H1 (cell line): ENCODE results near the gene RABL6. TPM values are rescaled to one million over a fixed set of nuclear protein-coding genes. Genes with fewer than 3 reads are reported as not detected.

Source experiments
- CTCF ChIA-PET: fragments of 300-600 bp; sonication (Branson Sonifier 250); formaldehyde crosslinking; loops from one replicate; lab custom pipeline; 2021; ENCODE audit not compliant: partially characterized antibody; lab: Charles Lee
- POLR2A ChIA-PET: fragments of 300-600 bp; sonication (Branson Sonifier 250); formaldehyde crosslinking; loops from one replicate; lab custom pipeline; 2021; ENCODE audit warnings: inconsistent platforms; ENCODE audit not compliant: partially characterized antibody; lab: Charles Lee
- DNase-seq, 2 experiments: peaks; one replicate each; pipeline versions ENCODE4 v3.0.0 to v3.0.0-alpha.2; 2010 to 2022; ENCODE audit warnings: low spot score in 2 of 2, low read depth in 1 of 2, mixed read lengths in 1 of 2
- FAIRE-seq: peaks from 2 replicates; lab custom pipeline; 2011; peaks lifted over from hg19 to GRCh38; lab: Jason Lieb, UNC
- H2AFZ ChIP-seq: 2 replicates; pipeline ENCODE4 v1.8.1; 2012; ENCODE audit warnings: low read length, inconsistent platforms
- H2AK5ac ChIP-seq: 2 replicates; pipeline ENCODE4 v1.6.1; 2013; ENCODE audit warnings: low read depth, low read length
- H2BK120ac ChIP-seq: replicated peaks from 2 replicates; pipeline ENCODE3; 2013; ENCODE audit warnings: low read depth, low read length, inconsistent platforms
- H2BK12ac ChIP-seq: 2 replicates; pipeline ENCODE4 v1.6.1; 2013; ENCODE audit warnings: low read depth, low read length
- H2BK15ac ChIP-seq: 2 replicates; pipeline ENCODE4 v1.6.1; 2013; ENCODE audit warnings: low read length
- H2BK20ac ChIP-seq: 2 replicates; pipeline ENCODE4 v1.6.1; 2013; ENCODE audit warnings: low read length
- H2BK5ac ChIP-seq: 2 replicates; pipeline ENCODE4 v1.6.1; 2013; ENCODE audit warnings: low read depth, low read length
- H3K14ac ChIP-seq: 2 replicates; pipeline ENCODE4 v1.6.1; 2013; ENCODE audit warnings: inconsistent platforms; ENCODE audit not compliant: insufficient read length
- H3K18ac ChIP-seq: 2 replicates; pipeline ENCODE4 v1.6.1; 2013; ENCODE audit warnings: low read length; ENCODE audit errors: extremely low read depth
- H3K23ac ChIP-seq: 2 replicates; pipeline ENCODE4 v1.6.1; 2013; ENCODE audit warnings: inconsistent platforms; ENCODE audit not compliant: insufficient read length
- H3K23me2 ChIP-seq: 2 replicates; pipeline ENCODE4 v1.6.1; 2013; ENCODE audit warnings: low read depth, low read length
- H3K27ac ChIP-seq: 2 replicates; pipeline ENCODE4 v1.6.1; 2011; ENCODE audit warnings: low read depth, low read length, inconsistent platforms
- H3K27me3 ChIP-seq, 4 experiments: replicated peaks in 1 of 4; 1 replicate in 1 of 4; 2 replicates in 3 of 4; pipeline versions ENCODE4 v1.6.1 to v1.8.1; 2011 to 2013; ENCODE audit warnings: low read length in 3 of 4, mild to moderate bottlenecking in 3 of 4, inconsistent platforms in 2 of 4, mixed read lengths in 2 of 4, moderate library complexity in 1 of 4; ENCODE audit not compliant: control insufficient read depth in 3 of 4, insufficient read depth in 3 of 4; ENCODE audit errors: extremely low read depth in 1 of 4
- H3K36me3 ChIP-seq, 4 experiments: 2 replicates each; pipeline versions ENCODE4 v1.6.1 to v1.8.1; 2011 to 2013; ENCODE audit warnings: mild to moderate bottlenecking in 4 of 4, low read length in 3 of 4, moderate library complexity in 2 of 4, control low read depth in 1 of 4, inconsistent platforms in 1 of 4; ENCODE audit not compliant: insufficient read depth in 4 of 4, control insufficient read depth in 2 of 4
- H3K4ac ChIP-seq: replicated peaks from 2 replicates; pipeline ENCODE3; 2013; ENCODE audit warnings: low read length, low read depth, mixed read lengths, inconsistent platforms; ENCODE audit not compliant: insufficient read length
- H3K4me1 ChIP-seq, 4 experiments: replicated peaks in 1 of 4; 1 replicate in 1 of 4; 2 replicates in 3 of 4; pipeline versions ENCODE4 v1.6.1 to v1.8.1; 2011 to 2013; ENCODE audit warnings: low read length in 3 of 4, inconsistent platforms in 2 of 4, mixed read lengths in 1 of 4; ENCODE audit not compliant: insufficient read depth in 4 of 4, control insufficient read depth in 3 of 4
- H3K4me2 ChIP-seq, 2 experiments: 2 replicates each; pipeline versions ENCODE4 v1.6.1 to v1.8.1; 2011 to 2013; ENCODE audit warnings: low read depth in 2 of 2, low read length in 2 of 2, control low read depth in 1 of 2, inconsistent platforms in 1 of 2, mild to moderate bottlenecking in 1 of 2; ENCODE audit not compliant: insufficient read depth in 1 of 2
- H3K4me3 ChIP-seq, 4 experiments: fragments of 200-600, 300-600 bp in 1 of 4; sonication (generic), shearing (Covaris generic), sonication (Bioruptor Twin) in 1 of 4; 2 replicates each; pipeline versions ENCODE4 v1.5.1 to v1.8.1; 2011 to 2016; ENCODE audit warnings: low read length in 4 of 4, low read depth in 3 of 4, control low read depth in 2 of 4, inconsistent platforms in 2 of 4, mild to moderate bottlenecking in 2 of 4, mixed read lengths in 1 of 4, moderate library complexity in 1 of 4; ENCODE audit not compliant: insufficient read depth in 2 of 4; ENCODE audit errors: extremely low read depth in 1 of 4
- H3K56ac ChIP-seq: replicated peaks from 2 replicates; pipeline ENCODE3; 2013; ENCODE audit warnings: low read depth, mild to moderate bottlenecking, mixed read lengths, low read length, inconsistent platforms; ENCODE audit not compliant: insufficient read length
- H3K79me1 ChIP-seq: 2 replicates; pipeline ENCODE4 v1.6.1; 2013; ENCODE audit warnings: low read depth, low read length, control low read depth
- H3K79me2 ChIP-seq, 2 experiments: 2 replicates each; pipeline versions ENCODE4 v1.6.1 to v1.8.1; 2012 to 2013; ENCODE audit warnings: low read length in 2 of 2, mild to moderate bottlenecking in 2 of 2, inconsistent platforms in 1 of 2; ENCODE audit not compliant: insufficient read depth in 2 of 2, control insufficient read depth in 1 of 2
- H3K9ac ChIP-seq, 4 experiments: replicated peaks in 1 of 4; 1 replicate in 1 of 4; 2 replicates in 3 of 4; pipeline versions ENCODE4 v1.6.1 to v1.8.1; 2011 to 2013; ENCODE audit warnings: low read depth in 3 of 4, low read length in 3 of 4, control low read depth in 2 of 4, mild to moderate bottlenecking in 2 of 4, moderate library complexity in 2 of 4, inconsistent platforms in 1 of 4; ENCODE audit errors: extremely low read depth in 1 of 4
- H3K9me3 ChIP-seq, 2 experiments: 2 replicates each; pipeline versions ENCODE4 v1.6.1 to v1.8.1; 2012 to 2013; ENCODE audit warnings: mild to moderate bottlenecking in 2 of 2, moderate library complexity in 2 of 2, control low read depth in 1 of 2, inconsistent platforms in 1 of 2, low read depth in 1 of 2, low read length in 1 of 2, mixed read lengths in 1 of 2; ENCODE audit not compliant: insufficient read depth in 2 of 2
- H4K20me1 ChIP-seq, 2 experiments: replicated peaks in 1 of 2; 2 replicates each; pipeline versions ENCODE3 to v1.8.1; 2011 to 2013; ENCODE audit warnings: inconsistent platforms in 2 of 2, low read length in 2 of 2, mild to moderate bottlenecking in 1 of 2; ENCODE audit not compliant: insufficient read depth in 2 of 2, control insufficient read depth in 1 of 2
- H4K5ac ChIP-seq: 2 replicates; pipeline ENCODE4 v1.6.1; 2013; ENCODE audit warnings: low read length, low read depth, mixed read lengths, inconsistent platforms; ENCODE audit not compliant: insufficient read length
- H4K8ac ChIP-seq: 2 replicates; pipeline ENCODE4 v1.8.0; 2013; ENCODE audit warnings: mild to moderate bottlenecking, moderate library complexity, low read length, inconsistent platforms; ENCODE audit not compliant: insufficient read depth; ENCODE audit errors: extremely low read depth
- H4K91ac ChIP-seq: replicated peaks from 2 replicates; pipeline ENCODE3; 2013; ENCODE audit warnings: low read length, mixed read lengths, inconsistent platforms; ENCODE audit not compliant: insufficient read length
- ATF2 ChIP-seq: IDR thresholded peaks from 2 replicates; pipeline ENCODE4 v1.6.1; 2012; ENCODE audit warnings: low read length, inconsistent platforms
- CBX5 ChIP-seq: fragments of 300-800, 300-1000 bp; sonication (generic); IDR thresholded peaks from 2 replicates; pipeline ENCODE4 v1.7.1; 2016; ENCODE audit warnings: antibody characterized with exemption, low read length, low read depth
- CTBP2 ChIP-seq: IDR thresholded peaks from 2 replicates; pipeline ENCODE4 v1.7.0; 2011; ENCODE audit warnings: borderline replicate concordance, mild to moderate bottlenecking, moderate library complexity, mixed read lengths, low read length; ENCODE audit not compliant: insufficient read depth, insufficient read length
- EGR1 ChIP-seq: IDR thresholded peaks from 2 replicates; pipeline ENCODE4 v1.6.1; 2011; ENCODE audit warnings: low read depth, low read length, borderline replicate concordance
- FOSL1 ChIP-seq: IDR thresholded peaks from 2 replicates; pipeline ENCODE4 v1.6.1; 2011; ENCODE audit warnings: mild to moderate bottlenecking, low read depth, low read length, moderate library complexity; ENCODE audit not compliant: insufficient read depth
- GABPA ChIP-seq: IDR thresholded peaks from 2 replicates; pipeline ENCODE4 v1.6.1; 2011; ENCODE audit warnings: mild to moderate bottlenecking, low read length, moderate library complexity, borderline replicate concordance; ENCODE audit not compliant: insufficient read depth
- JUN ChIP-seq: IDR thresholded peaks from 2 replicates; pipeline ENCODE4 v1.6.1; 2011; ENCODE audit warnings: low read depth, mild to moderate bottlenecking, improper control_type of control experiment, low read length
- KDM5A ChIP-seq: fragments of 200-600 bp; IDR thresholded peaks from 2 replicates; pipeline ENCODE4 v1.7.1; 2012; ENCODE audit warnings: mild to moderate bottlenecking, low read length, inconsistent platforms, mixed read lengths
- MAFK ChIP-seq: IDR thresholded peaks from 2 replicates; pipeline ENCODE4 v1.6.1; 2012; ENCODE audit warnings: low read depth, mild to moderate bottlenecking, improper control_type of control experiment, low read length
- POLR2AphosphoS5 ChIP-seq: IDR thresholded peaks from 2 replicates; pipeline ENCODE4 v1.6.1; 2011; ENCODE audit warnings: low read depth, low read length
- SUZ12 ChIP-seq: fragments of 200-600 bp; sonication (generic); IDR thresholded peaks from 2 replicates; pipeline ENCODE4 v1.6.1; 2012; ENCODE audit warnings: mild to moderate bottlenecking, inconsistent platforms, low read length, moderate library complexity, mixed read lengths
- TBP ChIP-seq: IDR thresholded peaks from 2 replicates; pipeline ENCODE4 v1.6.1; 2011; ENCODE audit warnings: low read depth, low read length, improper control_type of control experiment
- WGBS, 2 experiments: shearing (Covaris generic) in 1 of 2; methylation state at CpG; one replicate each; pipeline versions ENCODE4 v1.1.6 to v1.1.7; 2013 to 2015; ENCODE audit warnings: low lambda C conversion rate in 2 of 2, mixed read lengths in 2 of 2, inconsistent platforms in 1 of 2, low coverage in 1 of 2, missing lambda C conversion rate in 1 of 2; ENCODE audit not compliant: insufficient replicate concordance in 2 of 2, insufficient coverage in 1 of 2, insufficient read length in 1 of 2; ENCODE audit errors: extremely low coverage in 1 of 2, missing lambda C conversion rate in 1 of 2; 5-methylcytosine and 5-hydroxymethylcytosine counted together
- polyA plus RNA-seq, 7 experiments: library from polyadenylated mRNA; depleted of rRNA in 3 of 7; stranded (reverse) in 5 of 7; unstranded in 2 of 7; fragments of >200 nt in 5 of 7; fragments of 200-250 nt in 2 of 7; gene quantifications; 1 replicate in 5 of 7; 2 replicates in 1 of 7; 4 replicates in 1 of 7; pipeline versions ENCODE4 v1.2.1 to v1.2.3, GENCODE V29; 2011 to 2013; ENCODE audit warnings: missing spikeins in 2 of 7, mixed read lengths in 2 of 7
- total RNA-seq: library from RNA; stranded (reverse); fragmentation: NEBNext Ultra II Directional; extraction: Animal tissue kit (Norgen Biotek cat#: 25700); gene quantifications from 2 replicates; pipeline ENCODE4 v1.2.1, GENCODE V29; 2021

The RABL6 gene
- total and polyA plus RNA-seq, 2 of the 8 experiments (the other 6 are each of a cell fraction or from before 2014, with no cell fraction given), result 70.1 to 130 TPM

- H3K23me2 ChIP-seq, result peaks cover 5% of the 10 kb centered on the region; the same call in 1 of the 2 replicates
- no peak overlapping the region for H4K91ac ChIP-seq
- H3K27me3 ChIP-seq, result no peaks in the 10 kb centered on the region
- H4K20me1 ChIP-seq, result peaks cover 7 to 11% of the 10 kb centered on the region in 2 experiments
- peaks cover 0 to 6% (median 5%) of the 10 kb centered on the region in 4 experiments; a peak in 5 of 7 replicates for H3K4me1 ChIP-seq
- H3K9ac ChIP-seq, result no peak overlapping the region
- no peak overlapping the region for H3K18ac ChIP-seq
- no peak overlapping the region for H3K23ac ChIP-seq
- no peak overlapping the region for H3K4me3 ChIP-seq
- H2AK5ac ChIP-seq, result no peak overlapping the region
- H4K8ac ChIP-seq, result no peak overlapping the region
- CTCF ChIA-PET, result interaction anchor here (0.6 to 1.1 kb wide), 2 partner anchors 27 to 49 kb away, joined by 3 read pairs; partner anchors contain the start of gene AJM1
- FAIRE-seq (no peak), DNase-seq (no peak)
- no peak overlapping the region for H2AFZ ChIP-seq
- no peak overlapping the region for H2BK12ac ChIP-seq
- H4K5ac ChIP-seq, result no peak overlapping the region
- WGBS, 2 experiments, result 84% methylated on average over 11 of the region's 11 CpGs; no CpG with 5 or more reads in 1 of the 2 experiments
- H3K79me1 ChIP-seq, result peaks cover 10% of the 10 kb centered on the region
- H2BK120ac ChIP-seq, result no peak overlapping the region
- no peak overlapping the region for H3K56ac ChIP-seq
- no peak overlapping the region for H2BK20ac ChIP-seq
- H3K27ac ChIP-seq, result no peak overlapping the region
- H3K36me3 ChIP-seq, result peaks cover 0 to 7% (median 4%) of the 10 kb centered on the region in 4 experiments; a peak in 5 of 8 replicates
- peaks cover 32 to 38% of the 10 kb centered on the region in 2 experiments for H3K9me3 ChIP-seq
- no peak overlapping the region for H3K4me2 ChIP-seq
- no peak overlapping the region for H3K14ac ChIP-seq
- H2BK5ac ChIP-seq, result no peak overlapping the region
- H3K4ac ChIP-seq, result no peak overlapping the region
- POLR2A ChIA-PET, result interaction anchor here (0.7 to 3.5 kb wide), 6 partner anchors 9 to 707 kb away, joined by 3 to 12 read pairs (median 4); no protein-coding TSS in a partner anchor
- H3K79me2 ChIP-seq, result peaks cover 5 to 17% of the 10 kb centered on the region in 2 experiments; a peak in 3 of 4 replicates
- H2BK15ac ChIP-seq, result no peak overlapping the region
- TF ChIP-seq ATF2 (no peak), POLR2AphosphoS5 (no peak), JUN (no peak), CBX5 (no peak), EGR1 (no peak), FOSL1 (no peak), TBP (no peak), GABPA (no peak), MAFK (no peak), KDM5A (no peak), CTBP2 (no peak), SUZ12 (no peak)
Observed at GRCh38 chr9:136868644-136869043, 60.9 kb downstream of the RABL6 start.
